Urinary bladder (tissue), 4 donors: ENCODE results near the gene BDNF. TPM values are rescaled to one million over a fixed set of nuclear protein-coding genes. Genes with fewer than 3 reads are reported as not detected.

Source experiments
- DNase-seq: peaks from one replicate; pipeline ENCODE4 v3.0.0-alpha.2; 2015; ENCODE audit errors: extremely low spot score
- H3K27ac ChIP-seq: one replicate; pipeline ENCODE4 v1.5.1; 2013; ENCODE audit warnings: low read depth, mild to moderate bottlenecking, moderate library complexity
- H3K36me3 ChIP-seq: one replicate; pipeline ENCODE4 v1.6.1; 2013; ENCODE audit warnings: mild to moderate bottlenecking, moderate library complexity; ENCODE audit not compliant: insufficient read depth
- H3K4me1 ChIP-seq: one replicate; pipeline ENCODE4 v1.6.1; 2013; ENCODE audit warnings: mild to moderate bottlenecking, moderate library complexity; ENCODE audit not compliant: insufficient read depth
- H3K4me3 ChIP-seq: one replicate; pipeline ENCODE4 v1.5.1; 2013; ENCODE audit warnings: low read depth, low read length
- WGBS: extraction: QIAGEN DNeasy Blood & Tissue Kit; methylation state at CpG from one replicate; pipeline ENCODE4 v1.1.7; 2013; 5-methylcytosine and 5-hydroxymethylcytosine counted together
- polyA plus RNA-seq: library from polyadenylated mRNA; stranded (reverse); fragments of 200-250 nt; gene quantifications from one replicate; pipeline ENCODE4 v1.2.3, GENCODE V29; 2013
- total RNA-seq: library from RNA; depleted of rRNA; stranded (reverse); fragments of >200 nt; gene quantifications from one replicate; pipeline ENCODE4 v1.2.3, GENCODE V29; 2014
- donor health status: healthy with polysubstance abuse.
- donor health status: healthy.

BDNF gene
- total and polyA plus RNA-seq, 2 donors = 2.4 to 3.3 TPM

GRCh38 chr11:27699242-27699925 lies 871 bp downstream of the BDNF start:
- no peak overlapping the region for H3K27ac ChIP-seq
- no peak for DNase-seq
- no peaks in the 10 kb centered on the region for H3K4me1 ChIP-seq
- H3K4me3 ChIP-seq = peak overlapping the region; percentile 60
- WGBS = under 1% methylated on average over 30 of the region's 30 CpGs
- no peaks in the 10 kb centered on the region for H3K36me3 ChIP-seq

- Histone ChIP-seq H3K36me3 (no peaks in the 10 kb centered on the region), H3K4me3 (peak overlapping the region; percentile 60), H3K4me1 (no peaks in the 10 kb centered on the region), H3K27ac (no peak overlapping the region)
- WGBS = under 1% methylated on average over 18 of the region's 18 CpGs
- DNase-seq = peak; percentile 66
Measured at GRCh38 chr11:27698872-27699241, 1.4 kb downstream of the BDNF start.

DNA sequence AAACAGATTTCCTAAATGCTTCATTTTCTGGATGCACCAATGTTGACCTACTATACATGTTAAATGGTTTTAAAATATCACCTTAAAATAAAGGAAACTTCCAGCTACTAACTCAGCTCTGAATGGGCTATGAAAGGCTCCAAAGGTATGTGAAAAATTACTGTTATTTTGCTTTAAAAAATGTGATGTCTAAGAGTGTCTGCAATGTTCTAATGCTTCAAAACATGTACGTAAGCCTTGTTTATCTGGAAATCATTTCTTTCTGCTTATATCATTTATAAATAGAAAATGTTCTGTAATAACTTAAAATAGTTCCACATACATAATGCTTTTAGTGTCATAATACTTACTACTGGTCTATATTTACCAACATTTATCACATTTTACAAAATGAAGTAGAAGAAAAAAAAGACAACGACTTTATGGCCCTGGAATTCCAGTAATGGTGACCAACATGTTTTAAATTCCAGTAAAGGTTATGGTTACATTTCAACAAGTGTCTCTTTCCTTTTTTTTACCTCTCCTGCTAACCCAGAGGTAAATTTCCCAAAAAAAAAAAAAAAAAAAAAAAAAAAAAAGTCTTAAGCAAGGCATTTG lies 2.5 kb downstream of the BDNF start:
- Histone ChIP-seq H3K27ac (no peak overlapping the region), H3K4me1 (no peaks in the 10 kb centered on the region), H3K36me3 (no peaks in the 10 kb centered on the region), H3K4me3 (no peak overlapping the region)
- 44% methylated on average over 2 of the region's 2 CpGs for WGBS
- DNase-seq = no peak

DNA sequence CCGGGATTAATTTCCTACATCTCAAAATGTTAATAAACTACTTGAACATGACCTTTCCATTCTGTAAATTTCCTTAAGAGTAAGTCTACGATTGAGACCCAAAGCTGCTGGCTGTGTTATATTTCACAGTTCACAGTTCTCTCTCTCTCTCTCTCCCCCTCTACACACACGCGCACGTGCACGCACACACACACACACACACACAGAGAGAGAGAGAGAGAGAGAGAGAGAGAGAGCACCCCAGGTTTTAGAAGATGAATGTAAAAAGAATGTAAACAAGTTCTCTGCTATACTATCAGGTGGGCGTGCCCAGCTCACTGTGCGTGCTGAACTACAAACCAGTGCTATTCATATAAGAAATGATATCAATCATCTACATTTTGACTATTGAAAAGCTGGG lies 3.3 kb downstream of the BDNF start:
- H3K27ac ChIP-seq = no peak overlapping the region
- H3K4me3 ChIP-seq = no peak overlapping the region
- H3K4me1 ChIP-seq = no peaks in the 10 kb centered on the region
- H3K36me3 ChIP-seq = no peaks in the 10 kb centered on the region
- no peak for DNase-seq
- 69% methylated on average over 8 of the region's 8 CpGs for WGBS

- no peak overlapping the region for H3K27ac ChIP-seq
- WGBS = 73% methylated on average over 3 of the region's 3 CpGs
- no peak overlapping the region for H3K4me3 ChIP-seq
- no peak for DNase-seq
- H3K4me1 ChIP-seq = no peaks in the 10 kb centered on the region
- H3K36me3 ChIP-seq = no peaks in the 10 kb centered on the region
Measured at GRCh38 chr11:27696115-27696514, 4.1 kb downstream of the BDNF start.

- DNase-seq = no peak
- H3K4me1 ChIP-seq = no peaks in the 10 kb centered on the region
- no peak overlapping the region for H3K4me3 ChIP-seq
- no peaks in the 10 kb centered on the region for H3K36me3 ChIP-seq
- WGBS = 22% methylated on average over 3 of the region's 3 CpGs
- H3K27ac ChIP-seq = no peak overlapping the region
Measured at GRCh38 chr11:27694992-27695391, 5.3 kb downstream of the BDNF start.

DNA sequence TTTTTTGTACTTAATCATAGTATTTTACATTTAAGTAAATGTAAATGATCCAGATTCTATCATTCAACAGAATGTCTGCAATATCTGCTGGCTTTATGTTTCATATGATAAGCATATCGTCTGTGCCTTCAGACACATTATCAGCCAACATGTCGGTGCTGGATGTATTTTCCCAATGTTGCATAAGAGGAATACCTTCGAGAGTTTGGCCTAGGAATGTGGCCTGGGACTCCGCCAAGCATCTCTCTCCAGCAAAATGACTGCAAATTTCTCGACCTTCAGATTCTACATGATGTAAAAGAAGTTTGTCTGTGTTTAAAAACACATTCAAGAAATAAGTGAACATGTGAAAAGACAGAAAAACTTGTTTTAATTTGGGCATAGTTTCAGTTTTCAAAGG lies 6.9 kb downstream of the BDNF start:
- Histone ChIP-seq H3K36me3 (no peaks in the 10 kb centered on the region), H3K4me3 (no peak overlapping the region), H3K27ac (no peak overlapping the region), H3K4me1 (no peaks in the 10 kb centered on the region)
- DNase-seq = no peak
- 65% methylated on average over 5 of the region's 5 CpGs for WGBS

- H3K4me3 ChIP-seq = no peak overlapping the region
- H3K27ac ChIP-seq = no peak overlapping the region
- no peaks in the 10 kb centered on the region for H3K36me3 ChIP-seq
- no peaks in the 10 kb centered on the region for H3K4me1 ChIP-seq
- 95% methylated on average over 2 of the region's 2 CpGs for WGBS
- no peak for DNase-seq
Measured at GRCh38 chr11:27692781-27693180, 7.5 kb downstream of the BDNF start.

DNA sequence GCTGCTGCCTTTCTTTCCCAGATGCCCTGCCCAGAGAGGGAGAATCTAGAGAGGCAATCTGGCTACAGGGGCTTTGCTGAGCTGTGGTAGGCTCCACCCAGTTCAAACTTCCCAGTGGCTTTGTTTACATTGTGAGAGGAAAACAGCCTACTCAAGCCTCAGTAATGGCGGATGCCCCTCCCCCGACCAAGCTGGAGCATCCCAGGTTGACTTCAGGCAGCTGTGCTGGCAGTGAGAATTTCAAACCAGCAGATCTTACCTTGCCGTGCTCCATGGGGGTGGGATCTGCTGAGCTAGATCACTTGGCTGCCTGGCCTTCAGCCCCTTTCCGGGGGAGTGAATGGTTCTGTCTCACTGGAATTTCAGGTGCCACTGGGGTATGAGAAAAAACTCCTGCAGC lies 12.2 kb downstream of the BDNF start:
- WGBS = 82% methylated on average over 4 of the region's 4 CpGs
- H3K4me1 ChIP-seq = no peaks in the 10 kb centered on the region
- DNase-seq = no peak
- H3K4me3 ChIP-seq = no peak overlapping the region
- H3K36me3 ChIP-seq = no peaks in the 10 kb centered on the region
- H3K27ac ChIP-seq = no peak overlapping the region

DNA sequence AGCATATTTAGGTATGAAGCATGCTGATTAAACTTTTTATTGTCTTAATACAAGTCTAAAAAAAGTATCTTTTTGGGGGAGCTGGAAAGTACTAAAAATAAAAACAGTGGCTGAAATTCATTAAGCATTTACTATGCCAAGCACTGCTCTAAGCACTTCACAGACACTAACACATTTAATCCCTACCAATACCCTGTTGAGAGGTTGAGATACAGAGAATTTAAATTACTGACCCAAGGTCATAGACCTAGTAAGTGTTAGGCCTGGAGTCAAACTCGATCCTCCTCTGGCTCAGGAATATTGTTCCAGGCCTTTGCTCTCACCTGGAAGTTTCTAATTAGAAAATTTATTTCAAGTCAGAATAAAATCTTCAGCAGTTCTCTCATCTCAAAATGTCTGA lies 18.6 kb downstream of the BDNF start:
- WGBS = 27% methylated on average over 1 of the region's 1 CpG
- DNase-seq = no peak
- Histone ChIP-seq H3K4me3 (no peak overlapping the region), H3K4me1 (no peaks in the 10 kb centered on the region), H3K27ac (no peak overlapping the region), H3K36me3 (no peaks in the 10 kb centered on the region)

DNA sequence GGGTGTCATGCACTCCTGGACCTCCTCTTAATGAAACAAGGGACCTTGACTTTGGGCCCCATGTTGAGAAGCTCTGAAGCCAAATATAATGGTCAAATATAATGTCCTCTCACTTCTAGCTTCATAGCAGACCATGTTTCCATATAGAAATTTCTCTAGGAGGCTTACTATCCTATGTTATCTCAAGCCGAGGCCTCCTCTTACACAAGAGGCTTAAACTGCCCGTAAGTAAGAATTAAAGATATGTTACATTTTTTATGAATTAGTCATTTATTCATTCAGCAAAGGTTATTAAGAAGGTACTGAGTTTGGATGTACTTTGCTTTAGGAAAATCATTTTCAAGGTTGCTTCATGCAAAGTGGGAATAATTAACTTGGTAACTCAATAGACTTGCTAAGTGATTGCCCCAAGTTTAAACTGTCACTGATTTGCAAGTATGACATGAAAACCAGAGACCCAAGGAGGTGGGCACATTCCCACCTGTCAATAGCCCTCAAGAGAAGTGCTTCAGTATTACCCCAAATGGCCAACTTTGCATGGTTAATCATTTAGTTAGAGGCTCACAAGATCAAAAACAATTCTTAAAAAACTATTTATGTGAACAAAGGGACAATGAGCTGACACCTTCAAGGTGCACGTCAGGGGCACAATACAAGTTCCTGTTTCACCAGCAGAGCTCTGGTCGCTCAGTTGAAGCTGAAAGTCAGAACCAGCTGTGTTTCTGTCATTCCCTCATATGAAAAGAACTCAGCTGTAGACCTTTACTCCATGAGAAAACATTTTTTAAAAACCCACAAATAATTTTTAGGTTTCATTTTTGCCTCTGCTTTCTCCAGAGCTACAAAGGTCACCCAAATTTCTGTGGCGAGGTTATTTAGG lies 20.9 kb downstream of the BDNF start:
- no peaks in the 10 kb centered on the region for H3K4me1 ChIP-seq
- H3K36me3 ChIP-seq = no peaks in the 10 kb centered on the region
- WGBS = 92% methylated on average over 5 of the region's 5 CpGs
- no peak overlapping the region for H3K27ac ChIP-seq
- DNase-seq = no peak
- no peak overlapping the region for H3K4me3 ChIP-seq

GRCh38 chr11:27678242-27678641 lies 22.0 kb downstream of the BDNF start:
- Histone ChIP-seq H3K4me3 (no peak overlapping the region), H3K36me3 (no peaks in the 10 kb centered on the region), H3K27ac (no peak overlapping the region), H3K4me1 (no peaks in the 10 kb centered on the region)
- WGBS = 75% methylated on average over 4 of the region's 4 CpGs
- no peak for DNase-seq

DNA sequence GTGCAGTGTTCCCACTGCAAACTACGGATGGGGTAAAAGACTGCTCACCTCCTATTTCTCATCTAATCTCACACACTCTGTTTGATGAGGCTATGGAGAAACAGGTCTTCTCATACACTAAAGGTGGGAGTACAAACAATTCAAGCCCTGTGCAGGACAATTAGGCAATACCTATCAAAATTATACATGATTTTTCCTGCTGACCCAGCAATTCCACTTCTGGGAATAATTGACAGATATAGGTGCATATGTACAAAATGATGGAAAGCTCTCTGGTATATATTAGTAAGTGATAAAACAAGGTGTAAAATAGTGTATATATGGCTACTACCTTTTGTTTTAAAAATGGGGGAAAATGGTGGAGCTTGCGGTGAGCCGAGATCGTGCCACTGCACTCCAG lies 23.1 kb downstream of the BDNF start:
- Histone ChIP-seq H3K36me3 (no peaks in the 10 kb centered on the region), H3K27ac (no peak overlapping the region)
- 91% methylated on average over 4 of the region's 4 CpGs for WGBS

More for the DNA sequence above, 23.1 kb downstream of the BDNF start:
- Histone ChIP-seq H3K4me3 (no peak overlapping the region), H3K4me1 (no peaks in the 10 kb centered on the region)
- DNase-seq = no peak
